ENCODE data around the gene TNFAIP2.

GRCh38 chr14:103073876-103074728, 49.2 kb upstream of the TNFAIP2 start:
- TF ChIP-seq POLR2A (IDR thresholded peaks at IDR 0.05; ENCODE audit: low read depth, low read length): no peak
- no peak for TF ChIP-seq EZH2 (IDR thresholded peaks at IDR 0.05; ENCODE audit: borderline replicate concordance, low read depth, low read length, severe bottlenecking)
